HG02798 (cell line): ENCODE data around the gene CASKIN2.

Source experiments
- ATAC-seq: cut with Tn5 transposase; IDR thresholded peaks from one replicate; pipeline ENCODE4 v1.9.1; 2021; ENCODE audit warnings: mild to moderate bottlenecking; ENCODE audit not compliant: unreplicated experiment, poor library complexity

The CASKIN2 gene

GRCh38 chr17:75549246-75550138 is 34.2 kb upstream of the CASKIN2 start:
- no peak for ATAC-seq

GRCh38 chr17:75548813-75549212 is 33.5 kb upstream of the CASKIN2 start:
- ATAC-seq = no peak

GRCh38 chr17:75547091-75547490 is 31.8 kb upstream of the CASKIN2 start:
- ATAC-seq = no peak

DNA sequence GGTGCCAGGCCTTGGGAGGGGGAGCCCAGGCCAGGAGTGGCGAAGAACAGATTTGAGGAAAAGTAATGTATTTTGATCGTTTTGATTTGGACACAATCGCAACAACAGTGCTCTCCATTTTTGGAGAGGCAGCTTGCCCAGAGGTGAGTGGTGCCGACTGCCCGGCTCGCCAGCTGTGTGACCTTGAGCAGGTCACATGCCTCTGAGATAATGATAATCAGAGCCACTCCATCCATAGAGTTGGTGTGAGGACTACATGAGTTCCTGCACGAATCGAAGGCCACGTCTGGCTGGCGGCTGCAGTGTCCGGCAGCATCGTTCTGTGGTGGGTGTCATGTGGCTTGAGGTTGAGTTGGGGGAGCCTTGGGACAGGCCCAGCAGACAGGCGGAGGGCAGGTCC is 30.8 kb upstream of the CASKIN2 start:
- no peak for ATAC-seq

GRCh38 chr17:75544250-75544649 is 28.9 kb upstream of the CASKIN2 start:
- ATAC-seq = no peak

DNA sequence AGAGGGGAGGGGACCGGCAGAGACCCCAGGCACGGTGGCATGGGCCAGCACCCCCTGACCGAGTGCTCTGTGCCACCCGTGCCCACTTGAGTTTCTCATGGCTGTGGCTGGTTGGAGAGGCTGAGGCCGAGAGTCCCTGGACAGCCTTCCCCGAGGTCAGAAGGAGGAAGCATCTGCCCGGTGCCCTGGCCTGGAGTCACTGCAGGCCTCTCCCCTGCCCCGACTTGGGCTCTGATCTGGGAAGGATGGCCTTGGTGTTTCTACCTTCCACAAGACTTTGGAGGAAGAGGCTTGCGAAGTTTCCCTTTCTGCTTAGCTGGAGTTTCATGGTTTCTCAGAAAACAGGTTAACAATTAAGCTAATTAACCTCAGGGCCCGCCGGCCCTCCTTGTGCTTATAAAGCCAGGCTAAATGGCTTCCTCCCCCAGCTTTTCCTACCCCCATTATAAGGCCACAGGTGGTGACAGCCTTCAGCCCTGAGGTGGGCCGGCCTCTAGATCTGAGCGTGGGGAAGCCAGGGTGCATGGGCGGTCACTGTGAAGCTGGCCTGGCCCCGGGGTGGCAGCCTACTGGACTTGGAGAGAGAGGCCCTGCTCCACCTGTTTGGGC is 27.5 kb upstream of the CASKIN2 start:
- ATAC-seq = no peak

DNA sequence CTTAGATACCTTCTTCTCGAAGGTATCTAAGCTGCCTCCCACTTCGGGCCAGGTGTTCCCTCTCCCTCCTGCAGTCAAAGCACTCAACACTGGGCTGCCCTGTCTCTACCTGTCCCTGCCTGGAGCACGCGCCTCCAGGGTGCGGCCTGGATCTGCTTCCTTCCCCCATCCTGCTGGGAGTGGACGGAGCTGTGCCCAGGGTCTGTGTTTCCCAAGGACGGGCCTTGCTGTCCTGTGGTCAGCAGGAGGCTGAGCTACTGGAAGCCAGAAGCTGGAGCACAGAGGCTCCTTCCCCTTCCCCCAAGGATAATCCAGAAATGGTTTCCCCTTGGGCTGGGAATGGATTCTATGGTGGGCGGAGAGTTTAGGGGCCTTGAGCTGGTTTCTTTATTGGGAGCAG is 26.9 kb upstream of the CASKIN2 start:
- no peak for ATAC-seq

DNA sequence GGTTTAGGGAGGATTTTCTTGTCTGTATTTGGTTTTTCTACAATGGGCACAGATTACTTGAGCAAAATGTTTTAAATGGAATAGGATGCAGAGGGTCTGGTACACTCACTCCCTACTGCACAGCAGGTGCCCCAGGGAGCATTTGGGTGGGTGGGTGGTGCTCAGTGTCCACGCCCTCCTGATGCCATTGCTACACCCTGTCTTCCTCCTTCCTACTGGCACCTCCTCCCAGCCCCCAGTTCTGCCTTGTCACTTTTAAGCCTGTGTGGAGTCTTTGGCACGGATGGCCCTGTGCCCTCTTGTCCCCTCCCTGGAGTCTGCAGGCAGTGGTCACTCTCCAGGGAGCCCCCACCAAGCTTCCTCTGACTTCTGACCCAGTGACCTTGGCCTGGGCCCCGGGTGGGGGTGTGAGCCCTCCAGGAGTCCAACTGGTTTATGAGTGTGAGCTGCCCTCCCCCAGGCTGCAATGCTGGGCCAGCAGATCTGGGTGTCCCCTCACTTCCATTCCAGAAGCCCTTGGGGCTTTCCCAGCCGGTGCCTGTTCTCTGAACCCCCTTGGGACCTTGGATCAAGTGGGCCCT is 25.7 kb upstream of the CASKIN2 start:
- no peak for ATAC-seq

- ATAC-seq = no peak
Observed at GRCh38 chr17:75539967-75540729, 24.8 kb upstream of the CASKIN2 start.

GRCh38 chr17:75536366-75536765 is 21.0 kb upstream of the CASKIN2 start:
- ATAC-seq = no peak

DNA sequence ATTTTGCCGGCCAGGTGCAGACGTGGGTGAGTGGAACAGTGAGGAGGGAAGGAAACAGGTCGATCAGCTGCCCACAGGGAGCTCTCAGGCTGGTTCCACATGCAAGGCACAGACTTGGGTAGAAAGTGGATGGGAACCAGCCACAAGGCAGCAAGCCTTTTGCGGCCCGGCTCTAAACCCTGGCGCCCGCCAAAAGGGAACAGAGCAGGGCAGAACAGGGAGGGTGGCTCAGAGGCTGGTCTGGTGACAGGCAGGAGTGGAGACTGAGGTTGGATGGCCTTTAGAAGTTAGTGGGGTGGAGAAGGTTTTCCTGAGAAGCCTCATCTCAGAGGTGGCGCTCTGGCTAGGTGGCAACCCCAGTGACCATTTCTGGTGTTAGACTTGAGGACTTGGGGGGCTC is 20.5 kb upstream of the CASKIN2 start:
- ATAC-seq = no peak

- no peak for ATAC-seq
Observed at GRCh38 chr17:75535119-75535537, 19.8 kb upstream of the CASKIN2 start.

GRCh38 chr17:75531721-75532072 is 16.4 kb upstream of the CASKIN2 start:
- ATAC-seq = no peak

GRCh38 chr17:75530837-75531720 is 15.7 kb upstream of the CASKIN2 start:
- ATAC-seq = no peak

GRCh38 chr17:75526555-75527270 is 11.4 kb upstream of the CASKIN2 start:
- ATAC-seq = no peak

DNA sequence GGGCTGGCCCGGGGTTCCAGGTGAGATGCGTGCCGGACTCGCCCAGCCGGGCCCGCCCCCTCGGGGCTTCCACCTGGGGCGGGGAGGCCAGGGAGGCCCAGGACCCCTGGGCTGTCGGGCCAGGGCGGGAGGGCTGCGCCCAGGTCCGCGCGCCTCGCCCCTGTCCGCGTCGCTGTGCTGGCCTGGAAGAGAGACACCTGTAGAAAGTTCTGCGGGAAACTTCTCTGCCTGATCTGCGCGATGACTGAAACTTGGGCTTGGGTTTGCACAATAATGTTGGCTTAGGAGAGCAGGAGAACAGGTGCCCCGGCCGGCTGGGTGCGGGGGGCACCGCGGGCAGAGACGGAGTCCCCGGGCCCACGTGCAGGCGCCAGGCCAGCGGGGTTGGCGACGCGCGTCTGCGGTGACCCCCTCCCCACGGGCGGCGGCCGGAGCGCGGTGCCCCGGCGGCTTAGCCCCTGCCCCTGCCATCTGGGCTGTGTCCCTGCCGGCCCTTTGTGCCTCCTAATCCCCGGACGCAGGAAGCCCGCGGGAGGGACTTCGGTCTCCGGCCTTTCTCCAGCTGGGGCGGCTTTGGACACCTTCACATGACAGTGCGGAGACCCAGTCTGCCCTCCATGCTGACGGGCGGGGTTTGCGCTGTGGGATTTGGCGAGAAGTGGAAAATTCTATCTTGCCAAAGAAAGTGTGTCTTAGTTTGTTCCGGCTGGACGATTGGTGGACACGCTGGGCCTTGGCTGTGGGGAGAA is 10.6 kb upstream of the CASKIN2 start:
- ATAC-seq = no peak

GRCh38 chr17:75524970-75525805 is 9.9 kb upstream of the CASKIN2 start, which contains the start of gene LLGL2:
TSS of gene LLGL2 (plus strand) at chr17:75525697. CDS start at chr17:75543427, 17,730 bp downstream.
- peak; percentile 88 for ATAC-seq
